IgD-negative memory B cell (primary cell): ENCODE measurements around the gene MAP3K14. TPM values are rescaled to one million over a fixed set of nuclear protein-coding genes. Genes with fewer than 3 reads are reported as not detected.

Source experiments
- H3K27ac Mint-ChIP-seq, 3 donors: one replicate each; pipeline ENCODE4 v1.8.0; 2020 to 2022; ENCODE audit warnings: mild to moderate bottlenecking in 3 of 3, mixed read lengths in 3 of 3, moderate library complexity in 1 of 3
- H3K27me3 Mint-ChIP-seq: one replicate; pipeline ENCODE4 v1.8.0; 2021; ENCODE audit warnings: mixed read lengths
- H3K36me3 Mint-ChIP-seq: one replicate; pipeline ENCODE4 v1.8.0; 2020; ENCODE audit warnings: mild to moderate bottlenecking, mixed read lengths
- H3K4me1 Mint-ChIP-seq, 3 donors: one replicate each; pipeline ENCODE4 v1.8.0; 2020 to 2022; ENCODE audit warnings: mixed read lengths in 3 of 3, mild to moderate bottlenecking in 1 of 3
- H3K4me3 Mint-ChIP-seq, 4 donors: one replicate each; pipeline ENCODE4 v1.8.0; 2020 to 2022; ENCODE audit warnings: mild to moderate bottlenecking in 4 of 4, mixed read lengths in 4 of 4, moderate library complexity in 3 of 4
- H3K9me3 Mint-ChIP-seq, 3 donors: one replicate each; pipeline ENCODE4 v1.8.0; 2020 to 2021; ENCODE audit warnings: mixed read lengths in 3 of 3, mild to moderate bottlenecking in 1 of 3
- polyA plus RNA-seq: library from polyadenylated mRNA; unstranded; fragments of 300-500 nt; fragmentation: Illumina TruSeq; gene quantifications from one replicate; pipeline ENCODE4 v1.2.3, GENCODE V29; 2021

Gene MAP3K14
- polyA plus RNA-seq, result 31.5 TPM

GRCh38 chr17:45316434-45317110 is at the start of gene MAP3K14:
MAP3K14 (minus strand) TSS chr17:45317020; CDS start chr17:45290745, 26,275 bp downstream.
- Mint-ChIP-seq H3K27me3 (no peaks in the 10 kb centered on the region), H3K4me3 (peak within 1 kb of the TSS; percentile 88 to 95 (median 92)), H3K9me3 (no peaks in the 10 kb centered on the region), H3K4me1 (peaks cover 33 to 43% (median 36%) of the 10 kb centered on the region in 3 donors), H3K27ac (peak within 1 kb of the TSS; percentile 75 to 98 (median 92)), H3K36me3 (peaks cover 4% of the 10 kb centered on the region)

GRCh38 chr17:45366049-45366448 is 49.2 kb upstream of the MAP3K14 start:
- Mint-ChIP-seq H3K27me3 (peaks cover 19% of the 10 kb centered on the region), H3K27ac (no peak overlapping the region), H3K4me3 (no peak overlapping the region), H3K36me3 (no peaks in the 10 kb centered on the region), H3K9me3 (peaks cover 0 to 12% (median 11%) of the 10 kb centered on the region in 3 donors), H3K4me1 (peaks cover 1 to 8% (median 2%) of the 10 kb centered on the region in 3 donors)

GRCh38 chr17:45364531-45365390 is 47.9 kb upstream of the MAP3K14 start:
- Mint-ChIP-seq H3K36me3 (no peaks in the 10 kb centered on the region), H3K4me1 (peaks cover 0 to 5% (median 2%) of the 10 kb centered on the region in 3 donors), H3K27ac (no peak overlapping the region), H3K4me3 (no peak overlapping the region), H3K27me3 (peaks cover 20% of the 10 kb centered on the region), H3K9me3 (peaks cover 0 to 12% (median 11%) of the 10 kb centered on the region in 3 donors)

GRCh38 chr17:45363498-45363897 is 46.7 kb upstream of the MAP3K14 start:
- H3K4me1 Mint-ChIP-seq, result peaks cover 0 to 2% (median 0%) of the 10 kb centered on the region in 3 donors
- no peak overlapping the region for H3K27ac Mint-ChIP-seq
- H3K27me3 Mint-ChIP-seq, result peaks cover 20% of the 10 kb centered on the region
- H3K4me3 Mint-ChIP-seq, result no peak overlapping the region
- peaks cover 0 to 12% (median 11%) of the 10 kb centered on the region in 3 donors for H3K9me3 Mint-ChIP-seq
- H3K36me3 Mint-ChIP-seq, result no peaks in the 10 kb centered on the region

GRCh38 chr17:45361976-45362375 is 45.2 kb upstream of the MAP3K14 start:
- peaks cover 0 to 3% (median 0%) of the 10 kb centered on the region in 3 donors for H3K4me1 Mint-ChIP-seq
- no peak overlapping the region for H3K27ac Mint-ChIP-seq
- H3K4me3 Mint-ChIP-seq, result no peak overlapping the region
- peaks cover 20% of the 10 kb centered on the region for H3K27me3 Mint-ChIP-seq
- H3K36me3 Mint-ChIP-seq, result no peaks in the 10 kb centered on the region
- peaks cover 0 to 12% (median 11%) of the 10 kb centered on the region in 3 donors for H3K9me3 Mint-ChIP-seq

- Mint-ChIP-seq H3K9me3 (peaks cover 0 to 12% (median 11%) of the 10 kb centered on the region in 3 donors), H3K36me3 (no peaks in the 10 kb centered on the region), H3K27ac (no peak overlapping the region), H3K27me3 (peaks cover 20% of the 10 kb centered on the region), H3K4me3 (no peak overlapping the region), H3K4me1 (peaks cover 0 to 2% (median 0%) of the 10 kb centered on the region in 3 donors)
These were observed 44.6 kb upstream of the MAP3K14 start for GRCh38 chr17:45361451-45361850.

GRCh38 chr17:45357364-45357997 is 40.7 kb upstream of the MAP3K14 start:
- peaks cover 4 to 10% (median 6%) of the 10 kb centered on the region in 3 donors for H3K4me1 Mint-ChIP-seq
- peaks cover 0 to 2% (median 0%) of the 10 kb centered on the region in 3 donors for H3K9me3 Mint-ChIP-seq
- H3K4me3 Mint-ChIP-seq, result no peak overlapping the region
- H3K36me3 Mint-ChIP-seq, result peaks cover 1% of the 10 kb centered on the region
- H3K27ac Mint-ChIP-seq, result no peak overlapping the region
- peaks cover 17% of the 10 kb centered on the region for H3K27me3 Mint-ChIP-seq

- Mint-ChIP-seq H3K27me3 (peaks cover 6% of the 10 kb centered on the region), H3K36me3 (peaks cover 1% of the 10 kb centered on the region), H3K9me3 (peaks cover 0 to 11% (median 10%) of the 10 kb centered on the region in 3 donors), H3K4me1 (peaks cover 6 to 10% (median 7%) of the 10 kb centered on the region in 3 donors), H3K27ac (no peak overlapping the region), H3K4me3 (no peak overlapping the region)
These were observed 38.3 kb upstream of the MAP3K14 start for GRCh38 chr17:45355087-45355486.

GRCh38 chr17:45353043-45353442 is 36.2 kb upstream of the MAP3K14 start:
- peak overlapping the region in 2 of 4 donors; percentile 40 to 73 for H3K4me3 Mint-ChIP-seq
- H3K36me3 Mint-ChIP-seq, result peaks cover 1% of the 10 kb centered on the region
- peaks cover 0 to 11% (median 10%) of the 10 kb centered on the region in 3 donors for H3K9me3 Mint-ChIP-seq
- peaks cover 6 to 10% (median 7%) of the 10 kb centered on the region in 3 donors for H3K4me1 Mint-ChIP-seq
- H3K27ac Mint-ChIP-seq, result peak overlapping the region in 1 of 3 donors; percentile 23
- peaks cover 6% of the 10 kb centered on the region for H3K27me3 Mint-ChIP-seq

GRCh38 chr17:45351831-45352230 is 35.0 kb upstream of the MAP3K14 start:
- Mint-ChIP-seq H3K36me3 (peaks cover 1% of the 10 kb centered on the region), H3K9me3 (peaks cover 0 to 11% (median 10%) of the 10 kb centered on the region in 3 donors), H3K27ac (no peak overlapping the region), H3K4me1 (peaks cover 6 to 7% (median 7%) of the 10 kb centered on the region in 3 donors), H3K4me3 (no peak overlapping the region), H3K27me3 (peaks cover 6% of the 10 kb centered on the region)

- peaks cover 0 to 3% (median 0%) of the 10 kb centered on the region in 3 donors for H3K4me1 Mint-ChIP-seq
- H3K9me3 Mint-ChIP-seq, result peaks cover 2 to 11% (median 10%) of the 10 kb centered on the region in 3 donors
- no peak overlapping the region for H3K4me3 Mint-ChIP-seq
- no peak overlapping the region for H3K27ac Mint-ChIP-seq
- no peaks in the 10 kb centered on the region for H3K36me3 Mint-ChIP-seq
- no peaks in the 10 kb centered on the region for H3K27me3 Mint-ChIP-seq
These were observed 30.6 kb upstream of the MAP3K14 start for GRCh38 chr17:45347444-45347843.

- H3K4me1 Mint-ChIP-seq, result no peaks in the 10 kb centered on the region
- no peaks in the 10 kb centered on the region for H3K36me3 Mint-ChIP-seq
- H3K4me3 Mint-ChIP-seq, result no peak overlapping the region
- H3K27ac Mint-ChIP-seq, result no peak overlapping the region
- peaks cover 2 to 4% (median 2%) of the 10 kb centered on the region in 3 donors for H3K9me3 Mint-ChIP-seq
- H3K27me3 Mint-ChIP-seq, result no peaks in the 10 kb centered on the region
These were observed 29.6 kb upstream of the MAP3K14 start for GRCh38 chr17:45346216-45347015.

GRCh38 chr17:45345554-45346215 is 28.9 kb upstream of the MAP3K14 start:
- Mint-ChIP-seq H3K27me3 (no peaks in the 10 kb centered on the region), H3K27ac (peak overlapping the region in 1 of 3 donors; percentile 64), H3K9me3 (peaks cover 0 to 2% (median 0%) of the 10 kb centered on the region in 3 donors), H3K4me1 (no peaks in the 10 kb centered on the region), H3K4me3 (no peak overlapping the region), H3K36me3 (no peaks in the 10 kb centered on the region)

GRCh38 chr17:45345246-45345553 is 28.4 kb upstream of the MAP3K14 start:
- Mint-ChIP-seq H3K4me3 (no peak overlapping the region), H3K27me3 (no peaks in the 10 kb centered on the region), H3K9me3 (peaks cover 0 to 2% (median 0%) of the 10 kb centered on the region in 3 donors), H3K27ac (no peak overlapping the region), H3K36me3 (no peaks in the 10 kb centered on the region), H3K4me1 (no peaks in the 10 kb centered on the region)
